Suprapubic skin (tissue), 4 donors: ENCODE results near the gene NPIPA3.

Experiments
- POLR2A ChIP-seq, 2 donors: fragments of 450-650 bp; IDR thresholded peaks; one replicate each; pipeline ENCODE4 v1.6.1; 2017; ENCODE audit warnings: antibody characterized with exemption in 2 of 2, mild to moderate bottlenecking in 2 of 2, moderate library complexity in 2 of 2
- POLR2AphosphoS5 ChIP-seq, 3 donors: sonication (generic); formaldehyde crosslinking; IDR thresholded peaks; one replicate each; pipeline ENCODE4 v1.6.1; 2017; ENCODE audit warnings: antibody characterized with exemption in 3 of 3
- TF ChIP-seq, protein P1 (sequence below), 2 donors: fragments of 200-600 bp in 1 of 2; fragments of 450-650 bp in 1 of 2; sonication (generic) in 1 of 2; IDR thresholded peaks; one replicate each; pipeline ENCODE4 v1.5.1; 2016 to 2019; ENCODE audit warnings: antibody characterized with exemption in 2 of 2, mild to moderate bottlenecking in 1 of 2, moderate library complexity in 1 of 2

DNA sequence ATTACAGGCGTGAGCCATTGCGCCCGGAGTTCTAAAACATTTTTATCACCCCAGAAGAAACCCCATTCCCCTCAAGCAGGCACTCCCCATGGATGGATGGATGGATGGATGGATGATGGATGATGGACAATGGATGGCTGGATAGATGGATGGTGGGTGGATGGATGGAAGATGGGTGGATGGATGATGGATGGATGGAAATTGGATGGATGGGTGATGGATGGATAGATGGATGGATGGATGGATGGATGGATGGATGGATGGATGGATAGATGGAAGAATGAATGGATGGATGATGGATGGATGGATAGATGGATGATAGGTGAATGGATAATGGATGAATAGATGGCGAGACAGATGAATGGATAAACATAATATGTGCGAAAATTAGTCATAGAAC lies 25.6 kb upstream of the NPIPA3 start:
- TF ChIP-seq, protein P1, sequence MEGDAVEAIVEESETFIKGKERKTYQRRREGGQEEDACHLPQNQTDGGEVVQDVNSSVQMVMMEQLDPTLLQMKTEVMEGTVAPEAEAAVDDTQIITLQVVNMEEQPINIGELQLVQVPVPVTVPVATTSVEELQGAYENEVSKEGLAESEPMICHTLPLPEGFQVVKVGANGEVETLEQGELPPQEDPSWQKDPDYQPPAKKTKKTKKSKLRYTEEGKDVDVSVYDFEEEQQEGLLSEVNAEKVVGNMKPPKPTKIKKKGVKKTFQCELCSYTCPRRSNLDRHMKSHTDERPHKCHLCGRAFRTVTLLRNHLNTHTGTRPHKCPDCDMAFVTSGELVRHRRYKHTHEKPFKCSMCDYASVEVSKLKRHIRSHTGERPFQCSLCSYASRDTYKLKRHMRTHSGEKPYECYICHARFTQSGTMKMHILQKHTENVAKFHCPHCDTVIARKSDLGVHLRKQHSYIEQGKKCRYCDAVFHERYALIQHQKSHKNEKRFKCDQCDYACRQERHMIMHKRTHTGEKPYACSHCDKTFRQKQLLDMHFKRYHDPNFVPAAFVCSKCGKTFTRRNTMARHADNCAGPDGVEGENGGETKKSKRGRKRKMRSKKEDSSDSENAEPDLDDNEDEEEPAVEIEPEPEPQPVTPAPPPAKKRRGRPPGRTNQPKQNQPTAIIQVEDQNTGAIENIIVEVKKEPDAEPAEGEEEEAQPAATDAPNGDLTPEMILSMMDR (IDR thresholded peaks at IDR 0.05) = no peak
- TF ChIP-seq POLR2AphosphoS5 (IDR thresholded peaks at IDR 0.05) (no peak), POLR2A (IDR thresholded peaks at IDR 0.05) (no peak)
